Fibroblast of the conjunctiva (primary cell): Measurements from ENCODE around the gene NOL7.

Source experiments
- DNase-seq: peaks from one replicate; pipeline ENCODE4 v3.0.0-alpha.2; 2010; ENCODE audit warnings: low read depth

NOL7 gene

GRCh38 chr6:13614926-13615791, at the start of gene NOL7:
Gene NOL7, plus strand, starts transcription at chr6:13615335. Its CDS starts 24 bp downstream, at chr6:13615359.
- peak; percentile 99 for DNase-seq

- DNase-seq, result no peak
Observed at GRCh38 chr6:13565921-13566320, 49.2 kb upstream of the NOL7 start.

GRCh38 chr6:13566500-13566899, 48.6 kb upstream of the NOL7 start:
- no peak for DNase-seq

- no peak for DNase-seq
Observed at GRCh38 chr6:13568970-13569369, 46.2 kb upstream of the NOL7 start.

GRCh38 chr6:13572240-13572639, 42.9 kb upstream of the NOL7 start:
- DNase-seq, result no peak

- DNase-seq, result no peak
Observed at GRCh38 chr6:13572951-13573654, 42.0 kb upstream of the NOL7 start.

GRCh38 chr6:13573669-13574110, 41.4 kb upstream of the NOL7 start:
- DNase-seq, result no peak

GRCh38 chr6:13574149-13574570, 41.0 kb upstream of the NOL7 start:
- DNase-seq, result peak; percentile 88

- peak; percentile 51 for DNase-seq
Observed at GRCh38 chr6:13574571-13575376, 40.4 kb upstream of the NOL7 start, which contains the start of gene SIRT5. Gene SIRT5, plus strand, starts transcription at chr6:13574601. Its CDS starts 9,510 bp downstream, at chr6:13584111.

GRCh38 chr6:13575377-13575775, 39.8 kb upstream of the NOL7 start:
- DNase-seq, result no peak

- no peak for DNase-seq
Observed at GRCh38 chr6:13576017-13576416, 39.1 kb upstream of the NOL7 start.

GRCh38 chr6:13577926-13578325, 37.2 kb upstream of the NOL7 start:
- DNase-seq, result no peak

GRCh38 chr6:13579911-13580310, 35.2 kb upstream of the NOL7 start:
- no peak for DNase-seq

GRCh38 chr6:13581700-13582229, 33.4 kb upstream of the NOL7 start:
- DNase-seq, result no peak

GRCh38 chr6:13586603-13587542, 28.3 kb upstream of the NOL7 start:
- DNase-seq, result no peak

- no peak for DNase-seq
Observed at GRCh38 chr6:13589801-13590200, 25.3 kb upstream of the NOL7 start.

GRCh38 chr6:13590574-13591153, 24.5 kb upstream of the NOL7 start:
- DNase-seq, result no peak

- DNase-seq, result no peak
Observed at GRCh38 chr6:13591205-13591921, 23.8 kb upstream of the NOL7 start.

- DNase-seq, result no peak
Observed at GRCh38 chr6:13593103-13593502, 22.0 kb upstream of the NOL7 start.

GRCh38 chr6:13593720-13594119, 21.4 kb upstream of the NOL7 start:
- no peak for DNase-seq
